ENCODE results near the gene CREB3L2.

CREB3L2 gene

DNA sequence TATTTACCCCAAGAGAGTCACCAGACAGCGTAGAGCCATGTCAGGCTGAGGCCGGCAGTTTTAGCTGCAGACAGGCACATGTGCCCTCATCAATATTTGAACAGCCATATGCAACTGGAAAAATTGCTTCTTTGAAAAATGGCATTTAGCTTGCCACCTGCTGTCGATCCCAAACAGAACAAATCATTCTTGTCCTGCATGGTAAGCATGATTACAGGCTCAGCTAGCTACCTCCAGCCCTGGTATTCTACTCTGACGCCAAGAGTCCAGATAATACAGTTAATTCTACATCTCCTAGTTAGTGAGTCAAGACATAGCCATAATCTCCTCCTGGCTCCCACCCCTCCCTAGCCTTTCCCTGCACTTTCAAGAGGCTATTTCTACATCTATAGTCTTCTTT, 7.7 kb downstream of the CREB3L2 start:
- Histone ChIP-seq H3K27ac (ENCODE audit: low read depth, low read length) (no peak overlapping the region), H3K36me3 (ENCODE audit: low read length) (no peaks in the 10 kb centered on the region), H3K9me2 (replicated peaks; ENCODE audit: insufficient read depth, low read length) (no peaks in the 10 kb centered on the region), H4K20me1 (ENCODE audit: low read depth, low read length) (no peaks in the 10 kb centered on the region), H3F3A (ENCODE audit: insufficient read depth) (no peaks in the 10 kb centered on the region), H3K27me3 (ENCODE audit: low read length) (no peaks in the 10 kb centered on the region), H3K9me3 (ENCODE audit: insufficient read depth, low read length) (no peaks in the 10 kb centered on the region), H3K79me2 (ENCODE audit: insufficient read depth, low read length) (no peaks in the 10 kb centered on the region), H2AFZ (ENCODE audit: low read depth, low read length, severe bottlenecking) (no peak overlapping the region), H3K4me3 (ENCODE audit: insufficient read depth, low read length, poor library complexity, severe bottlenecking) (no peak overlapping the region), H3K9ac (ENCODE audit: low read length) (no peak overlapping the region), H3K4me2 (ENCODE audit: low read depth, low read length, poor library complexity, severe bottlenecking) (no peak overlapping the region)
- TF ChIP-seq, protein P1, sequence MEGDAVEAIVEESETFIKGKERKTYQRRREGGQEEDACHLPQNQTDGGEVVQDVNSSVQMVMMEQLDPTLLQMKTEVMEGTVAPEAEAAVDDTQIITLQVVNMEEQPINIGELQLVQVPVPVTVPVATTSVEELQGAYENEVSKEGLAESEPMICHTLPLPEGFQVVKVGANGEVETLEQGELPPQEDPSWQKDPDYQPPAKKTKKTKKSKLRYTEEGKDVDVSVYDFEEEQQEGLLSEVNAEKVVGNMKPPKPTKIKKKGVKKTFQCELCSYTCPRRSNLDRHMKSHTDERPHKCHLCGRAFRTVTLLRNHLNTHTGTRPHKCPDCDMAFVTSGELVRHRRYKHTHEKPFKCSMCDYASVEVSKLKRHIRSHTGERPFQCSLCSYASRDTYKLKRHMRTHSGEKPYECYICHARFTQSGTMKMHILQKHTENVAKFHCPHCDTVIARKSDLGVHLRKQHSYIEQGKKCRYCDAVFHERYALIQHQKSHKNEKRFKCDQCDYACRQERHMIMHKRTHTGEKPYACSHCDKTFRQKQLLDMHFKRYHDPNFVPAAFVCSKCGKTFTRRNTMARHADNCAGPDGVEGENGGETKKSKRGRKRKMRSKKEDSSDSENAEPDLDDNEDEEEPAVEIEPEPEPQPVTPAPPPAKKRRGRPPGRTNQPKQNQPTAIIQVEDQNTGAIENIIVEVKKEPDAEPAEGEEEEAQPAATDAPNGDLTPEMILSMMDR (IDR thresholded peaks at IDR 0.05; ENCODE audit: insufficient read depth, low read length, poor library complexity, severe bottlenecking) = no peak
- TF ChIP-seq EZH2phosphoT487 (conservative IDR thresholded peaks at IDR 0.05; ENCODE audit: low read length) = no peak

DNA sequence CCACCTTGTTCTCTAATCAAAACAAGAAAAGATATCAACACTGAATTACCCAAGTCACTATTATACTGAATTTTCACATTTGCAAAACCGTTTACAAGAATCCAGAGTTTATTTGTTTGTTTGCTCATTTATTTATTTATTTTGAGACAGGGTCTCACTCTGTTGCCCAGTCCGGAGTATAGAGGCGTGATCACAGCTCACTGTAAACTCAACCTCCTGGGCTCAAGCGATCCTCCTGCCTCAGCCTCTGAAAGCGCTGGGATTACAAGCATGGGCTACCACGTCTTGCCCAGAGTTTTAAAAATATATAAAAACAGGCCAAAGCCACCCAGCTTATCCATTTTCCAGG, 8.5 kb downstream of the CREB3L2 start:
- no peak overlapping the region for H3K9ac ChIP-seq (ENCODE audit: low read length)
- H3K27me3 ChIP-seq (ENCODE audit: low read length) = no peaks in the 10 kb centered on the region
- no peaks in the 10 kb centered on the region for H3F3A ChIP-seq (ENCODE audit: insufficient read depth)
- no peaks in the 10 kb centered on the region for H3K36me3 ChIP-seq (ENCODE audit: low read length)
- H3K4me3 ChIP-seq (ENCODE audit: insufficient read depth, low read length, poor library complexity, severe bottlenecking) = no peak overlapping the region
- H3K4me2 ChIP-seq (ENCODE audit: low read depth, low read length, poor library complexity, severe bottlenecking) = no peak overlapping the region
- TF ChIP-seq, protein P1 (IDR thresholded peaks at IDR 0.05; ENCODE audit: insufficient read depth, low read length, poor library complexity, severe bottlenecking) = no peak
- no peak for TF ChIP-seq EZH2phosphoT487 (conservative IDR thresholded peaks at IDR 0.05; ENCODE audit: low read length)
- no peaks in the 10 kb centered on the region for H3K9me3 ChIP-seq (ENCODE audit: insufficient read depth, low read length)
- no peaks in the 10 kb centered on the region for H3K9me2 ChIP-seq (replicated peaks; ENCODE audit: insufficient read depth, low read length)
- no peak overlapping the region for H2AFZ ChIP-seq (ENCODE audit: low read depth, low read length, severe bottlenecking)
- H3K79me2 ChIP-seq (ENCODE audit: insufficient read depth, low read length) = no peaks in the 10 kb centered on the region
- H3K27ac ChIP-seq (ENCODE audit: low read depth, low read length) = no peak overlapping the region
- no peaks in the 10 kb centered on the region for H4K20me1 ChIP-seq (ENCODE audit: low read depth, low read length)

GRCh38 chr7:137992550-137993394, 9.1 kb downstream of the CREB3L2 start:
- no peaks in the 10 kb centered on the region for H4K20me1 ChIP-seq (ENCODE audit: low read depth, low read length)
- no peaks in the 10 kb centered on the region for H3K36me3 ChIP-seq (ENCODE audit: low read length)
- H3K4me2 ChIP-seq (ENCODE audit: low read depth, low read length, poor library complexity, severe bottlenecking) = no peak overlapping the region
- H3K9me2 ChIP-seq (replicated peaks; ENCODE audit: insufficient read depth, low read length) = no peaks in the 10 kb centered on the region
- H3K27ac ChIP-seq (ENCODE audit: low read depth, low read length) = no peak overlapping the region
- no peak overlapping the region for H2AFZ ChIP-seq (ENCODE audit: low read depth, low read length, severe bottlenecking)
- no peaks in the 10 kb centered on the region for H3K9me3 ChIP-seq (ENCODE audit: insufficient read depth, low read length)
- no peaks in the 10 kb centered on the region for H3K79me2 ChIP-seq (ENCODE audit: insufficient read depth, low read length)
- H3F3A ChIP-seq (ENCODE audit: insufficient read depth) = no peaks in the 10 kb centered on the region
- no peak overlapping the region for H3K9ac ChIP-seq (ENCODE audit: low read length)
- H3K27me3 ChIP-seq (ENCODE audit: low read length) = no peaks in the 10 kb centered on the region
- H3K4me3 ChIP-seq (ENCODE audit: insufficient read depth, low read length, poor library complexity, severe bottlenecking) = no peak overlapping the region
- TF ChIP-seq, protein P1 (IDR thresholded peaks at IDR 0.05; ENCODE audit: insufficient read depth, low read length, poor library complexity, severe bottlenecking) = no peak
- TF ChIP-seq EZH2phosphoT487 (conservative IDR thresholded peaks at IDR 0.05; ENCODE audit: low read length) = no peak

Measured in SU-DHL-6 (cell line).